OCI-LY3 (cell line): Measurements from ENCODE around the gene ADD1.

Experiments used
- H2AFZ ChIP-seq: fragments of 200-600, 300-600 bp; shearing (Covaris generic); 2 replicates; pipeline ENCODE4 v1.6.0; 2014; ENCODE audit warnings: antibody characterized with exemption, low read depth, low read length
- H3K27ac ChIP-seq: fragments of 200-600, 300-600 bp; sonication (generic); 2 replicates; pipeline ENCODE4 v1.5.1; 2014; ENCODE audit warnings: mild to moderate bottlenecking, low read length, moderate library complexity, mixed read lengths
- H3K27me3 ChIP-seq: fragments of 200-600, 300-600 bp; sonication (generic); 2 replicates; pipeline ENCODE4 v1.6.1; 2014; ENCODE audit warnings: low read depth, low read length, mixed read lengths
- H3K36me3 ChIP-seq: fragments of 200-600, 300-600 bp; sonication (generic); replicated peaks from 2 replicates; pipeline ENCODE3; 2014; ENCODE audit warnings: low read depth, low read length, mixed read lengths
- H3K4me1 ChIP-seq: fragments of 300-600, 200-600 bp; sonication (generic); 2 replicates; pipeline ENCODE4 v1.6.1; 2014; ENCODE audit warnings: low read length, mixed read lengths
- H3K4me2 ChIP-seq: fragments of 200-600, 300-600 bp; sonication (generic); 2 replicates; pipeline ENCODE4 v1.6.1; 2014; ENCODE audit warnings: low read length, mixed read lengths
- H3K4me3 ChIP-seq: fragments of 300-600, 200-600 bp; sonication (generic); 2 replicates; pipeline ENCODE4 v1.5.1; 2014; ENCODE audit warnings: antibody characterized with exemption, mild to moderate bottlenecking, low read length, moderate library complexity
- H3K79me2 ChIP-seq: fragments of 300-600, 200-600 bp; shearing (Covaris generic); 2 replicates; pipeline ENCODE4 v1.6.1; 2014; ENCODE audit warnings: mild to moderate bottlenecking, low read length, mixed read lengths
- H3K9ac ChIP-seq: fragments of 300-600, 200-600 bp; shearing (Covaris generic); 2 replicates; pipeline ENCODE4 v1.6.0; 2014; ENCODE audit warnings: mild to moderate bottlenecking, low read length, moderate library complexity
- H3K9me3 ChIP-seq: fragments of 200-600, 300-600 bp; shearing (Covaris generic); 2 replicates; pipeline ENCODE4 v1.6.1; 2014; ENCODE audit warnings: low read length, mixed read lengths; ENCODE audit not compliant: insufficient read depth
- H4K20me1 ChIP-seq: fragments of 200-600, 300-600 bp; sonication (generic); 2 replicates; pipeline ENCODE4 v1.6.1; 2016; ENCODE audit warnings: low read length, mixed read lengths; ENCODE audit not compliant: insufficient read depth
- CTCF ChIP-seq: fragments of 200-600, 300-600 bp; sonication (generic); IDR thresholded peaks from 2 replicates; pipeline ENCODE4 v1.5.1; 2014; ENCODE audit warnings: antibody characterized with exemption, low read length, low read depth
- EZH2phosphoT487 ChIP-seq: fragments of 200-600 bp; shearing (Covaris generic); IDR thresholded peaks from 2 replicates; pipeline ENCODE4 v1.6.1; 2018; ENCODE audit warnings: antibody characterized with exemption, mixed run types, low read depth

ADD1 gene

GRCh38 chr4:2934813-2935761 is 91.4 kb downstream of the ADD1 start:
- H3K27me3 ChIP-seq: no peaks in the 10 kb centered on the region
- no peaks in the 10 kb centered on the region for H3K9me3 ChIP-seq
- H3K9ac ChIP-seq: peak overlapping the region; percentile 78
- TF ChIP-seq EZH2phosphoT487: no peak
- no peak for TF ChIP-seq CTCF
- peak overlapping the region; percentile 88 for H3K4me2 ChIP-seq
- peaks cover 16% of the 10 kb centered on the region for H3K79me2 ChIP-seq
- H3K36me3 ChIP-seq: peaks cover 36% of the 10 kb centered on the region
- H2AFZ ChIP-seq: no peak overlapping the region
- H3K4me3 ChIP-seq: peak overlapping the region; percentile 92
- H3K27ac ChIP-seq: peak overlapping the region; percentile 82
- H3K4me1 ChIP-seq: peaks cover 61% of the 10 kb centered on the region
- H4K20me1 ChIP-seq: peaks cover 18% of the 10 kb centered on the region

- H3K27ac ChIP-seq: peak overlapping the region; percentile 82
- peak overlapping the region; percentile 92 for H3K4me3 ChIP-seq
- TF ChIP-seq EZH2phosphoT487 (no peak), CTCF (no peak)
- peak overlapping the region; percentile 88 for H3K4me2 ChIP-seq
- H3K27me3 ChIP-seq: no peaks in the 10 kb centered on the region
- no peaks in the 10 kb centered on the region for H3K9me3 ChIP-seq
- no peak overlapping the region for H2AFZ ChIP-seq
- peaks cover 61% of the 10 kb centered on the region for H3K4me1 ChIP-seq
- peaks cover 18% of the 10 kb centered on the region for H4K20me1 ChIP-seq
- peak overlapping the region; percentile 78 for H3K9ac ChIP-seq
- H3K79me2 ChIP-seq: peaks cover 16% of the 10 kb centered on the region
- H3K36me3 ChIP-seq: peaks cover 35% of the 10 kb centered on the region
Measured at GRCh38 chr4:2935762-2936743, 92.4 kb downstream of the ADD1 start.

- Histone ChIP-seq H3K79me2 (peaks cover 16% of the 10 kb centered on the region), H4K20me1 (peaks cover 24% of the 10 kb centered on the region), H3K4me1 (peaks cover 54% of the 10 kb centered on the region), H3K9ac (peak overlapping the region; percentile 43; the same call in 1 of the 2 replicates), H3K36me3 (peaks cover 42% of the 10 kb centered on the region), H3K4me3 (peak overlapping the region; percentile 92), H2AFZ (no peak overlapping the region), H3K4me2 (peak overlapping the region; percentile 88), H3K27ac (peak overlapping the region; percentile 82), H3K9me3 (no peaks in the 10 kb centered on the region), H3K27me3 (no peaks in the 10 kb centered on the region)
- TF ChIP-seq EZH2phosphoT487 (no peak), CTCF (no peak)
Measured at GRCh38 chr4:2936773-2937145, 93.1 kb downstream of the ADD1 start.
